ENCODE measurements around the gene EIF1AY.
"Not testable (repeated sequence)": the region's sequence is repeated elsewhere in the genome, so short reads cannot be mapped to it uniquely, and the experiment has no call there.

The EIF1AY gene, protein sequence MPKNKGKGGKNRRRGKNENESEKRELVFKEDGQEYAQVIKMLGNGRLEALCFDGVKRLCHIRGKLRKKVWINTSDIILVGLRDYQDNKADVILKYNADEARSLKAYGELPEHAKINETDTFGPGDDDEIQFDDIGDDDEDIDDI

DNA sequence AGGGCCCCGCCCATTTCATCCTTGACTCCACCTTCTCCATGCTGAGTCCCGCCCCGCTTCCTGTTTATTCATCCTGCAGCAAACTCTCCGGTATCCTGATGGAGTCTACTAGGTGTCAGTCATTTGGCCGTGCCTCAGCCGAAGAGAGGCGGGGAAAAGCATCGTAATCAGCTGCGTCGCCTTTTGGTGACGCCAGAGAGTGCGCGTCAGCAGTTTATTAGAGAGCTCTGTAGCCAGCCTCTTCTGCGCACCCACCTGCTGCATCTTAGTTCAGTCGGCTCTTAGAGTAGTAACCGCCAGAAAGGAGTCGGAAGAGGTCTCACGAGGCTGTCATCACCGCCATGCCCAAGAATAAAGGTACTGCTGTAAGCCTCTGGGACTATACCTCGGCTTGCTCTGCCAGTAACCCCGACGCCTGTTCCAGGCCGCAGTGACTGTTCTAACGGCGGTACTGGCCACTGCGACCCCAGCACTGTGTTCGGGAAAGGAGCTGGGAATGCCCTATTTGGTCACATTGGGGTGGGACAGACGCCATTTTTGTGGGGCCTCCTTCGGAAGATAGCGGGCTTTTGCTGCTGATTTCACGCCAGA is at the start of gene EIF1AY:
Gene EIF1AY (plus strand): TSS at position 246 of the 591 bp plus-strand sequence. CDS start 96 bp downstream, at position 342.
- no peak for DNase-seq

DNA sequence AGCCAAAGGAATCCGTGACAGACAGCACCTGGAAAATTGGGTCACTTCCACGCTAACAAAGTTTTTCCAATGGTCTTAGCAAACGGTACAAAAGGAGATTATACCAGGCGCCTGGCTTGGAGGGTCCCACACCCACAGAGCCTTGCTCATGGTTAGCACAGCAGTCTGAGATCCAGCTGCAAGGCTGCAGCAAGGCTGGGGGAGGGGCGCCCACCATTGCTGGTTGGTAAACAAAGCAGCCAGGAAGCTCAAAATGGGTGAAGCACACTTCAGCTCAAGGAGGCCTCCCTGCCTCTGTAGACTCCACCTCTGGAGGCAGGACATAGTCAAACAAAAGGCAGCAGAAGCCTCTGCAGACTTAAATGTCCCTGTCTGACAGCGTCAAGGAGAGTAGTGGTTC is 47.1 kb upstream of the EIF1AY start:
- DNase-seq: no peak

DNA sequence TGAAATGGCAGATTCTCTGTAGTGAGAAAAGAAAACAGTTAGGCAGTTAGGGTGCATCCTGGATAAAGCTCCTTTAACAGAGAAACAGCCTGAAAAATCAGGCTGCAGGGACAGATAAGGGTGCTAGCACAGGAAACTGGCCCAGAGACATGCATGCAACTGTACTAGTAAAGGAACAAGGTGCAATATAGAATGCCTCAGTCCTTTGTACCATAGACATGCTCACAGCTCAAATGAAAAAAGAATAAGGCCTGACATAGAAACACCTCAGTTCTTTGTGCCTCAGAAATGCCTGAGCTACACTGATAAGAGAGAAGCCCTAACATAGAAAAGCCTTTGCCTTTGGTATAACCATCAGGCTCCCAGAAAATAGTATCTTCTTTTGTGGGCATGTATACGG is 37.4 kb upstream of the EIF1AY start:
- no peak for DNase-seq

DNA sequence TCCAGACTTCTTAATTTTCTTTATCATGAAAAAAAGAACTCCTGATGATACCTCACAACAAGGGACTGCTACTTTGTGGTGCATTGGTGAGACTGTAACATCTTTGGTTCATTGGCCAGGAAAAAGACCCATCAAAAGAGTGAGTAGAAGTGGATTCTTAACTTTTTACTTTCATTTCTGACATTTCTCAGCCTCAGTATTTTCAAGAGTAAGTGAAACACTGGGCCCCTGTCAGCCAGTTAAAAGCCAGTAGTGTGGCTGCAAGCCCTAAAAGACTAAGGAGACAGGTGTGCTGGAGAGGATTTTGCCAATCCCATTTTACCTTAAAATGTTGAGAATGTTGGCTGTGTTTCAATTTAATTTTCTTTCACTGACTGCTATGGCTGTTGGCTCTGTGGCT is 36.6 kb upstream of the EIF1AY start:
- DNase-seq: no peak

DNA sequence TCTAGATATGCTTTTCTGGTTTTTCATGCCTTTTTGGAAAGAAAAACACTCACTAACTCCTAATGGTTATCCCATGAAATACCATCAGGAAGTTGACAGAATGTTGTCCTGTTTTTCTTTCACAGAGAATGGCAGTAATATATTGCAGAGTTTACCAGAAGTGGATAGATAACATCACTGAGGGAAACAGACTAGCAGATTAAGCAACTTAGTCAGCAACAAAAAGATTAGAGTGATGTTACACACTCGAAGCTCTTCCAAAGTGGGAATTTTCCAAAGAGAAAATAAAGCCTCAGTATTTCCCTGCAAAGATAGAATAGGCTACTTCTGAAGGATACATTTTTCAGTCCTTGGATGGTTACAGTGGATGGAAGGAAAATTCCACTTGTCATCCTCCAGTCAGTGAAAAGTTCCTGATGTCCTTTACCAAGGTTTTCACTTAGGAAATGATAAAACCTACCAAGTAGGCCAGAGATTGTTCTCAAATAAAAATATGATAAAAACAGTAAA is 31.1 kb upstream of the EIF1AY start:
- no peak for DNase-seq

DNA sequence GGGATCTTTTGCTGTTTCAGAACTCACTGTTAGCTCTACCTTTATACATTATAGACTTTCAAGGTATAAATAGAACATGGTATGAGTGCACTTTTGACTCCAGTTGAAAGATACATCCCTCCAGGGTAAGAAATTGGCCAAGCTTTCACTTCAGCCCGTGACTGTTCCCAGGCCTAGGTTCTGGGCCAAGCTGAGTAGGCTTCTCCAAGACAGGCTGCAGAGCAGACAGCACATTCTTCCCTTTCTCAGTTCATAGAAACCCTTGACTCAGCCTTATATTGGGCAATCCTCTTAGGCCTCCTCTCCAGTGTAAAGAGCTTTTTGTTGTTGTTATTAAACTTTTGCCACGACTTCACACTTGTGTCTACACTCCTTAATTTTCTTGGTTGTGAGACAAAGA is 29.5 kb upstream of the EIF1AY start:
- DNase-seq: no peak

DNA sequence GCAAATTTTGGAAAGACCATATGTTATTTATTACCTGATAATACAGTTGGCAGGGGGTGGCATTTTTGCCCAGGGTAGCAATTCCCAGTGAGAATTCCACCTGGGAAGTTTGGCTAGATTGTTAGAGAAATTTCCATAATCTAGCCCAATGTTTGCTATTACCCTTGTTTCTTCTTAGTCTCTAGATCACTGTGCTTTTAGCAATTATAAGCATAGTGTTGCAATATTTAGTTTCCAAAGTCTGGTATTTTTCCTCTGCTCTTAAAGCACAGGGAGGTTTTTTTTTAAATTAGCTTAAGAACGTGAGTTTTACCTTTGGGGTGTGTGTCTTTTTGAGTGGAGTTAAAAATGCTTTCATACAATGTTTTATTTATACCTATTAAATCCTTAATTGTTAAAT is 26.3 kb upstream of the EIF1AY start:
- DNase-seq: no peak

DNA sequence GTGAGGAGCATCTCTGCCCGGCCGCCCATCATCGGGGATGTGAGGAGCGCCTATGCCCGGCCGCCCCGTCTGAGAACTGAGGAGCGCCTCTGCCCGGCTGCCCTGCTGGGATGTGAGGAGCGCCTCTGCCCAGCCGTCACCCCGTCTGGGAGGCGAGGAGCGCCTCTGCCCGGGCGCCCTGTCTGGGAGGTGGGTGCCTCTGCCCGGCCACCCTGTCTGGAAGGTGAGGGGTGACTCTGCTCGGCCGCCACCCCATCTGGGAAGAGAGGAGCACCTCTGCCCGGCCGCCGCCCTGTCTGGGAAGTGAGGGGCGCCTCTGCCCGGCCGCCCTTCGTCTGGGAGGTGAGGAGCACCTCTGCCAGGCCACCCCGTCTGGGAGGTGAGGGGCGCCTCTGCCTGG is 23.7 kb upstream of the EIF1AY start:
- no peak for DNase-seq

DNA sequence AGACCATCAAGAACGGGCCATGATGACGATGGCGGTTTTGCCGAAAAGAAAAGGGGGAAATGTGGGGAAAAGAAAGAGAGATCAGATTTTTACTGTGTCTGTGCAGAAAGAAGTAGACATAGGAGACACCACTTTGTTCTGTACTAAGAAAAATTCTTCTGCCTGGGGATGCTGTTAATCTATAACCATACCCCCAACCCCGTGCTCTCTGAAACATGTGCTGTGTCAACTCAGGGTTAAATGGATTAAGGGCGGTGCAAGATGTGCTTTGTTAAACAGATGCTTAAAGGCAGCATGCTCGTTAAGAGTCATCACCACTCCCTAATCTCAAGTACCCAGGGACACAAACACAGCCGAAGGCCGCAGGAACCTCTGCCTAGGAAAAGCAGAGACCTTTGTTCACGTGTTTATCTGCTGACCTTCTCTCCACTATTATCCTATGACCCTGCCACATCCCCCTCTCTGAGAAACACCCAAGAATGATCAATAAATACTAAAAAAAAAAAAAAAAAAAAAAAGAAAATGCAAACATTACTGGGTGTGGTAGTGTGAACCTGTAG is 22.7 kb upstream of the EIF1AY start:
- not testable (repeated sequence) for DNase-seq

DNA sequence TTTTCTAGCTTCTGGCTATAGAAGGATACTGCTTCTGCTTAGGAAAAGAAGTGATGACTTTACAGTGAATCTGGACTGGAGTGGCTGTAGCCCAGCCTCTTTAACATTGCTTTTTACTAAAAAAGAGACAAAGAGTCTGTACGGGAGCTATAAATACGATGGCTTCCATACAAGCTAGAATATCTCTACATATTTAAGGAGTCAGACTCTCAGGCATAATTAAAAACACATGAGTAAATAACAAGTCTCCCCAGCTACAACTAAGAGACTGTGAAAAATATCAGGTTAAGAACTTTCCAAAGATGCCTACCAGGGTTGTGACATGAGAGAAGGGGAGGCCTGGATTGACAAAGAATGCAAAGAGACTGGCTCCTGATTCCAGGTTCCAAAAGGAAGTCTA is 19.8 kb upstream of the EIF1AY start:
- DNase-seq: no peak

DNA sequence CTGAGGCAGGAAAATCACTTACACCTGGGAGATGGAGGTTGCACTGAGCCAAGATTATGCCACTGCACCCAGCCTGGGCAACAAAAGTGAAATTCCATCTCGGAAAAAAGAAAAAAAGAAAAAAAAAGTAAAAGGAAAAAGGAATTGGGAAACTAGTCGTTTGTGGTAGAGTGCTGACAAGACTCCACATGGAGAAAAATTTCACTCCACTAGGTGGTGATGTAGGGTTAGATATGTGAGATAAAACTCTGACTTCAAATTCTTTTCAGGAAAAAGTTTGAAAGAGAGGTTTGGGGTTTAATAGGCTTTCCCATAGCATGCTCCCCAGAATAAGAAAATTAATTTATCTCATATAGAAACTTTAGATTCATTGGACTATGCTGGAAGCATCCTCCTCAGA is 16.9 kb upstream of the EIF1AY start:
- DNase-seq: no peak

DNA sequence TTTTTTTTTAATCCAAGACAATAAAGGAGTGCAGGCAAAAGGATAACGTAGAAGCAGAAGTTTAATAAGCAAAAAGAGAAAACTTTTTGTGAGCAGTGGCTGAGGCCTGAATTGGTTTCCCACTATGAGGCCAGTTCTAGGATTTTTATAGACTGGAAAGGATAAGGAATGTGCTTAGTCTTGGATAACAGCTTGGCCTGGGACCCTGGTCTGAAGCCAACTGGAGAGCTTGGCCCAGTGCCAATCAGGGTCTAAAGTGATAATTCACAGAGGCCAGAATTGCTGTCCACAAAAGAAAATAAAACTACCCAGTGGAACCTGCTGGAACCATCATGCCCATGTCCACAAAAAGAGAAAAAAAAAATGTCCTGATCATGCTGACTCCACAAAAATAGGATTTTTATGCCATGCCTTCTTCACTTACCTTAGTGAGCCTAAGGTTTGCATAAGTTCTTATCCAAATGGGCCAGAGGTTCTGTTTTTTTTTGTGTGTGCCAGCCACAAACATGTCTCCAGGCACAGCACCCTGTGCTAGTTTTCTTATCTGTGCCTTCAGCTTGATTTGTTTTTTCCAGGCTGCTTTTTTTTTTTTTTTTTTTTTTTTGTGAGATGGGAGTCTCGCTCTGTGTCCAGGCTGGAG is 15.6 kb upstream of the EIF1AY start:
- DNase-seq: no peak

DNA sequence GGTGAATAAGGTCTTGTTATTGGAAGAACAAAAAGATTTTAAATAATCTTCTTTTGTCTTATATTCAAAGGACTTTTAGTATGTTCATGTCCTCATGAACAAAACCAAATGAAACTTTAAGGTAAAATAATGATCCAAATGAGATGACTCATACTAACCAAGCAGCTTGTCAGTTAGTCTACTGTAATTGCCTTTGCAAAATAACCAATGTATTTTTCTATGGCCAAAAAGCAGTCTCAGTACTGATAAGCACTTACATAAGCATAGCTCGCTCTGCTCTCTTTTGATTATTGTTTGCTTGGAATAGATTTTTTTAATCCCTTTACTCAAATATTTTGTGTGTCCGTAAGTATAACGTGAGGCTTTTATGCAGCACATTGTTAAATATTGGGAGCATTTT is 4.3 kb upstream of the EIF1AY start:
- DNase-seq: no peak

DNA sequence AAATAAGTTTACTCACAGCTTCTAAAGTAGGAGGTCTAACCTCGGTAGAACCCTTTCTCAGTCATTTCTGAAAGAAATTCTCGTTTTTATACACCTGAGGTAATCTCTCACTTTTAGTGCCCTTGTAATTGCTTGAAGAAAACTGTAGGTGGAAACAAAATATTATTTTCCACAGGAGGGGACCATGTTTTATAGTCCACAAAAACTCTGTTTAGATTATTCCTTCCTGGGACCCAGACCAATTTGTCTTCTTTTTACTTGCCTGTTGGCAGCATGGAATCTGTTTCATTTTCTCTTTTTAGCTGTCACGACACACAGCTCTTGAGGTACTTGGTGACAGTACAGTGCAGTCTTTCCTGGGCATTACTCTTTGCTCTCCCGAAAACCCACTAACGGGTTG is 930 bp downstream of the EIF1AY start:
- no peak for DNase-seq

DNA sequence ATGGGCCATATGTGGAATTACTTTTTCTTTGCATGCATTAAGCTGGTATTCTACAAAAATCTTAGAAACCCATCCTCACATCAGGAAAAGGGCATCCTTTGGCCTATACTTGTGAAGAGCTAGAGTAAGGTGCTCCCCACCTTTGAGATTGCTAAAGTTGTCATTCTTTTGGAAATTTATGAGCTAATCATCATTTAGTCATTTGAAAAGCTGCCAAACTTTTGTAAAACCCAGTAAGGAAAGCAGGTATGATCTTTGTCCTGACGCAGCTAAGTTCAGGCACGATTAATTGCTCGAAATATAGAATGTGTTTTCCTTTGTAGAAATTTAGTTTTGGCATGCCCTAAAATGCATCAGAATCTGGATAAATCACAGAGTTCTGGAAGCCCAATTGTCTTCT is 2.6 kb downstream of the EIF1AY start:
- no peak for DNase-seq

DNA sequence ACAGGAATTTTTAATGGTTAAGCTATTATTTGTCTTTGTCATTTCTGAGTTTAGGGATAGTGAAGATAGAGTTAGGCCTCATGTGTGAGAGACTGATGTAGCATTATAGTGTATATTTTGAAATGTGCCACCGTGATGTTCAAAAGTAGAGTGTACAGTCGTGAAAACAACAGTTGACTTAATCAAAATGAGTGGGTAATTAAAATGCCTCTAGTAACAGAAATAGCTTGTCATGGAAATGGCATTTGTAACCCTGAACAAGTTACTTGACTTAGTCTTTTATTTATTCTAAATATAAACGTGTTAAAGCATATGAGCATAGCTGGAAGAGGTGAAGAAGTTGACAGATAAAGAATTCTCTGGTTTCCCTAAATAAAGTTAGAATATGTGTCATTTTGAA is 6.1 kb downstream of the EIF1AY start:
- no peak for DNase-seq

DNA sequence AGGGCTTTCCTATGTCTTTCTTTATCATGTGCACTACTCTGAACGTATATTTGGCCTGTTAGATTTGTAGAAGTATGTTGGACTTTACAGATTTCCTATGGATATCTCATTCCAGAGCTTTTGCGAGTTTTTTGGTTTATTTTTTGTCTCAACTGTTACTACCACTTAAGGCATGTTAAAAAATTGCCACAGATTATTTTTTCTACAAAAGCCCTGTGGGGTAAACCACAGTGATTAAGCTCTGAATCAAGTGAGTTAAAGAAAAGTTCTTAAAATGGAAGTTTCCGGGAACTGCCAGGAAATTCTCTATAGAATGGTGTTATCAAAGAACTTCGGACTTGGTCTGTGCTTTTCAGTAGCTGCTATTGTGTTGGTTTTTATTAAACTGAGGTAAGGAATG is 10.6 kb downstream of the EIF1AY start:
- DNase-seq: no peak
